ENCODE data around the gene SEMA6A. TPM values are rescaled to one million over a fixed set of nuclear protein-coding genes. Genes with fewer than 3 reads are reported as not detected.

Gene SEMA6A
- total and polyA plus RNA-seq, 2 experiments from 2014 or later: 233 to 400 TPM

- TF ChIP-seq CTCF (conservative IDR thresholded peaks at IDR 0.05; ENCODE audit: low read depth in 2 of 2) (no peak), CREB1 (CRISPR knock-in tag; IDR thresholded peaks at IDR 0.05; ENCODE audit: low read depth) (no peak), ZNF114 (CRISPR knock-in tag; IDR thresholded peaks at IDR 0.05) (no peak), ZNF331 (CRISPR knock-in tag; IDR thresholded peaks at IDR 0.05; ENCODE audit: low read depth) (no peak), POLR2AphosphoS5 (IDR thresholded peaks at IDR 0.05; ENCODE audit: low read depth) (no peak), STAT1 (IDR thresholded peaks at IDR 0.05; ENCODE audit: unreplicated experiment) (no peak)
Measured at GRCh38 chr5:116492016-116492623, 82.5 kb downstream of the SEMA6A start (continued).

GRCh38 chr5:116488356-116489041, 86.1 kb downstream of the SEMA6A start:
- peaks cover 32% of the 10 kb centered on the region; the same call in 1 of the 2 replicates for H3F3A ChIP-seq (replicated peaks; ENCODE audit: low read depth)
- no peaks in the 10 kb centered on the region for H3K27me3 ChIP-seq (ENCODE audit: insufficient read depth)
- peak overlapping the region; percentile 52; the same call in 1 of the 2 replicates for H3K27ac ChIP-seq (ENCODE audit: low read depth)
- no peaks in the 10 kb centered on the region for H3K9me2 ChIP-seq (ENCODE audit: insufficient read depth)
- H2AFZ ChIP-seq: no peak overlapping the region
- peaks cover 15% of the 10 kb centered on the region for H3K27me3 Mint-ChIP-seq (ENCODE audit: insufficient read depth, low read depth, poor library complexity)
- H3K4me3 Mint-ChIP-seq: no peak overlapping the region
- peaks cover 43% of the 10 kb centered on the region for H3K79me2 ChIP-seq (replicated peaks; ENCODE audit: insufficient read depth)
- no peaks in the 10 kb centered on the region for H3K4me1 Mint-ChIP-seq
- H4K20me1 ChIP-seq (replicated peaks; ENCODE audit: insufficient read depth): peaks cover 43% of the 10 kb centered on the region
- H3K4me3 ChIP-seq: no peak overlapping the region
- peak overlapping the region; percentile 69 for H3K27ac Mint-ChIP-seq
- ATAC-seq (no peak), DNase-seq (ENCODE audit: low spot score) (no peak)
- H3K9me3 Mint-ChIP-seq: no peaks in the 10 kb centered on the region
- H3K4me2 ChIP-seq: no peak overlapping the region
- H3K36me3 ChIP-seq (ENCODE audit: insufficient read depth): peaks cover 100% of the 10 kb centered on the region
- H3K4me1 ChIP-seq (ENCODE audit: insufficient read depth): no peaks in the 10 kb centered on the region; the same call in 1 of the 2 replicates
- peaks cover 97% of the 10 kb centered on the region for H3K36me3 Mint-ChIP-seq (ENCODE audit: low read depth)
- TF ChIP-seq NANOG (IDR thresholded peaks at IDR 0.05; ENCODE audit: borderline replicate concordance): no peak
- no peak for TF ChIP-seq REST (IDR thresholded peaks at IDR 0.05; ENCODE audit: unreplicated experiment)
- TF ChIP-seq STAT1 (IDR thresholded peaks at IDR 0.05; ENCODE audit: unreplicated experiment): no peak
- no peak for TF ChIP-seq ZNF114 (CRISPR knock-in tag; IDR thresholded peaks at IDR 0.05)
- no peak for TF ChIP-seq POLR2AphosphoS5 (IDR thresholded peaks at IDR 0.05; ENCODE audit: low read depth)
- no peak for TF ChIP-seq ETS1 (IDR thresholded peaks at IDR 0.05)
- TF ChIP-seq CREB1 (CRISPR knock-in tag; IDR thresholded peaks at IDR 0.05; ENCODE audit: low read depth): no peak
- TF ChIP-seq ZNF331 (CRISPR knock-in tag; IDR thresholded peaks at IDR 0.05; ENCODE audit: low read depth): no peak
- no peak for TF ChIP-seq EZH2phosphoT487 (IDR thresholded peaks at IDR 0.05; ENCODE audit: unreplicated experiment)

Measured in GM23338 (cell line).